IMR-90 (cell line): ENCODE results near the gene BZW2. TPM values are rescaled to one million over a fixed set of nuclear protein-coding genes. Genes with fewer than 3 reads are reported as not detected.
A peak's percentile ranks its signal among the peaks of the same experiment; 100 is the strongest.

Experiments used
- ATAC-seq: fragments of 200-7000 bp; cut with Tn5 transposase; 2 replicates; pipeline ENCODE4 v1.9.1; 2020; ENCODE audit warnings: low read depth, mild to moderate bottlenecking, moderate library complexity
- BruUV-seq: library from RNA; stranded (reverse); fragments of 400-500 nt; replicated peaks from 2 replicates; lab custom pipeline; 2021; lab: Mats Ljungman, UMichigan
- CTCF ChIA-PET: fragments of 300-600 bp; formaldehyde crosslinking; extraction: SDS; loops from one replicate; lab custom pipeline; 2021; ENCODE audit warnings: antibody characterized with exemption; lab: Yijun Ruan, JAX
- POLR2A ChIA-PET: fragments of 300-600 bp; sonication (Branson Sonifier 250); formaldehyde crosslinking; loops from one replicate; lab custom pipeline; 2022; ENCODE audit warnings: antibody characterized with exemption; ENCODE audit not compliant: unreplicated experiment; lab: Charles Lee
- DNase-seq: peaks from one replicate; pipeline ENCODE4 v3.0.0; 2013
- H2AFZ ChIP-seq: replicated peaks from 2 replicates; pipeline ENCODE3; 2013; ENCODE audit warnings: low read length, mild to moderate bottlenecking; ENCODE audit not compliant: poor library complexity
- H2AK5ac ChIP-seq: 2 replicates; pipeline ENCODE4 v1.6.1; 2013; ENCODE audit warnings: low read depth, low read length, inconsistent platforms
- H2AK9ac ChIP-seq: replicated peaks from 2 replicates; pipeline ENCODE3; 2013; ENCODE audit warnings: mild to moderate bottlenecking, low read depth, low read length, moderate library complexity; ENCODE audit not compliant: poor library complexity
- H2BK120ac ChIP-seq: 2 replicates; pipeline ENCODE4 v1.6.1; 2013; ENCODE audit warnings: low read depth, low read length, inconsistent platforms
- H2BK15ac ChIP-seq: 3 replicates; pipeline ENCODE4 v1.6.1; 2013; ENCODE audit warnings: low read depth, low read length, inconsistent platforms
- H2BK20ac ChIP-seq: 2 replicates; pipeline ENCODE4 v1.6.1; 2013; ENCODE audit warnings: low read depth, mild to moderate bottlenecking, inconsistent platforms, low read length, moderate library complexity
- H2BK5ac ChIP-seq: 2 replicates; pipeline ENCODE4 v1.6.1; 2013; ENCODE audit warnings: mild to moderate bottlenecking, low read depth, low read length, inconsistent platforms; ENCODE audit not compliant: poor library complexity, severe bottlenecking
- H3K14ac ChIP-seq: replicated peaks from 2 replicates; pipeline ENCODE4 v1.6.1; 2013; ENCODE audit warnings: low read depth, low read length, inconsistent platforms
- H3K18ac ChIP-seq: 2 replicates; pipeline ENCODE4 v1.6.1; 2013; ENCODE audit warnings: low read depth, low read length, control low read depth
- H3K23ac ChIP-seq: 2 replicates; pipeline ENCODE4 v1.6.1; 2013; ENCODE audit warnings: low read depth, low read length, inconsistent platforms
- H3K27ac ChIP-seq: 2 replicates; pipeline ENCODE4 v1.5.1; 2013; ENCODE audit warnings: mild to moderate bottlenecking, control low read depth, low read length; ENCODE audit not compliant: insufficient read depth
- H3K27me3 ChIP-seq: 2 replicates; pipeline ENCODE4 v1.6.1; 2013; ENCODE audit warnings: low read length; ENCODE audit not compliant: control insufficient read depth, insufficient read depth
- H3K36me3 ChIP-seq: 2 replicates; pipeline ENCODE4 v1.6.1; 2013; ENCODE audit warnings: low read length, mixed read lengths; ENCODE audit not compliant: control insufficient read depth, insufficient read depth
- H3K4ac ChIP-seq: 2 replicates; pipeline ENCODE4 v1.6.1; 2013; ENCODE audit warnings: low read depth, low read length, inconsistent platforms
- H3K4me1 ChIP-seq: 2 replicates; pipeline ENCODE4 v1.6.1; 2013; ENCODE audit warnings: low read length, mixed read lengths; ENCODE audit not compliant: control insufficient read depth, insufficient read depth
- H3K4me2 ChIP-seq: 2 replicates; pipeline ENCODE4 v1.6.1; 2013; ENCODE audit warnings: low read depth, mild to moderate bottlenecking, control low read depth, low read length, moderate library complexity
- H3K4me3 ChIP-seq: 2 replicates; pipeline ENCODE4 v1.5.1; 2013; ENCODE audit warnings: low read depth, mild to moderate bottlenecking, control low read depth, low read length, moderate library complexity; ENCODE audit not compliant: insufficient read depth
- H3K56ac ChIP-seq: 2 replicates; pipeline ENCODE4 v1.6.1; 2013; ENCODE audit warnings: low read length, inconsistent platforms; ENCODE audit not compliant: insufficient read depth; ENCODE audit errors: extremely low read depth
- H3K79me1 ChIP-seq, 2 experiments: 2 replicates each; pipeline ENCODE4 v1.6.1; 2013; ENCODE audit warnings: low read length in 2 of 2, inconsistent platforms in 1 of 2, low read depth in 1 of 2
- H3K9ac ChIP-seq: 2 replicates; pipeline ENCODE4 v1.6.1; 2013; ENCODE audit warnings: low read depth, low read length, control low read depth
- H3K9me1 ChIP-seq: 2 replicates; pipeline ENCODE4 v1.6.1; 2013; ENCODE audit warnings: low read length, inconsistent platforms; ENCODE audit not compliant: insufficient read depth
- H3K9me3 ChIP-seq: 2 replicates; pipeline ENCODE4 v1.6.1; 2013; ENCODE audit warnings: low read length; ENCODE audit not compliant: control insufficient read depth, insufficient read depth
- H4K20me1 ChIP-seq: 2 replicates; pipeline ENCODE4 v1.6.1; 2013; ENCODE audit warnings: low read length, inconsistent platforms; ENCODE audit not compliant: insufficient read depth
- H4K5ac ChIP-seq: 2 replicates; pipeline ENCODE4 v1.6.1; 2013; ENCODE audit warnings: mild to moderate bottlenecking, low read depth, low read length, control low read depth
- H4K8ac ChIP-seq, 2 experiments: 2 replicates each; pipeline ENCODE4 v1.6.1; 2013; ENCODE audit warnings: low read depth in 2 of 2, low read length in 2 of 2, control low read depth in 1 of 2, inconsistent platforms in 1 of 2
- H4K91ac ChIP-seq: 2 replicates; pipeline ENCODE4 v1.6.1; 2013; ENCODE audit warnings: low read depth, low read length, inconsistent platforms; ENCODE audit not compliant: insufficient read depth
- CEBPB ChIP-seq: IDR thresholded peaks from 2 replicates; pipeline ENCODE4 v1.6.1; 2012; ENCODE audit warnings: low read depth, low read length, improper control_type of control experiment
- RAD21 ChIP-seq: IDR thresholded peaks from 2 replicates; pipeline ENCODE4 v1.6.1; 2012; ENCODE audit warnings: low read length, improper control_type of control experiment
- dilution Hi-C: fragments of 300-500 bp; cut with HindIII; formaldehyde crosslinking; loops from one replicate; pipeline ENCODE4 v1.14.3; 2018; ENCODE audit warnings: low sequenced_read_pairs; ENCODE audit not compliant: unreplicated experiment
- in situ Hi-C: fragments of 300-500 bp; cut with MboI; formaldehyde crosslinking; loops from 3 replicates; pipeline ENCODE4 v1.14.3; 2019; ENCODE audit warnings: low sequenced_read_pairs, inconsistent platforms, mixed read lengths
- intact Hi-C: fragments of 100-400 bp; cut with micrococcal nuclease; formaldehyde crosslinking; loops from 2 replicates; pipeline ENCODE4 v1.10.0; 2022
- polyA plus RNA-seq, 3 experiments: library from polyadenylated mRNA; depleted of rRNA; stranded (reverse); fragments of >200 nt; gene quantifications; 2 replicates each; pipeline ENCODE4 v1.2.3, GENCODE V29; 2012; ENCODE audit warnings: low replicate concordance in 1 of 3
- total RNA-seq: library from RNA; depleted of rRNA; stranded (reverse); fragments of >200 nt; gene quantifications from 2 replicates; pipeline ENCODE4 v1.2.3, GENCODE V29; 2012

BZW2 gene
- total and polyA plus RNA-seq, 2 of the 4 experiments (the other 2 are of a cell fraction): 58.1 to 92.9 TPM

DNA sequence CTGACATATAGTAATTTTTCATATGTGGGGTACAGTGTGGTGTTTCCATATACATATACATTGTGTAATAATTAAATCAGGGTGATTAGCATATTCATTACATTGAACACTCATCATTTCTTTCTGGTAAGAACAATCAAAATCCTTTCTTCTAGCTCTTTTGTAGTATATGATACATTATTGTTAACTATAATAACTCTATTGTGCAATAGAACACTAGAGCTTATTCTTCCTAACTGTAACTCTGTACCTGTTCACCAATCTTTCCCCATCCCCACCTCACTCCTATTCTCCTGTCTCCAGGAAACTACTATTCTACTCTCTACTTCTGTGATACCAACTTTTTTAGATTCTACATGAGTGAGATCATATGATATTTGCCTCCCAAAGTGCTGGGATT, 9.4 kb downstream of the BZW2 start:
- Histone ChIP-seq H3K14ac (no peak overlapping the region), H2BK15ac (no peak overlapping the region), H2AK9ac (no peak overlapping the region), H2BK20ac (no peak overlapping the region), H3K27me3 (no peaks in the 10 kb centered on the region), H3K9me3 (no peaks in the 10 kb centered on the region), H4K8ac (no peak overlapping the region), H3K18ac (no peak overlapping the region), H3K4me3 (no peak overlapping the region), H3K79me1 (peaks cover 24 to 53% of the 10 kb centered on the region in 2 experiments), H2BK120ac (no peak overlapping the region), H3K9ac (no peak overlapping the region), H3K27ac (no peak overlapping the region), H3K9me1 (peaks cover 9% of the 10 kb centered on the region), H2BK5ac (no peak overlapping the region), H3K23ac (no peak overlapping the region), H3K36me3 (no peaks in the 10 kb centered on the region), H4K20me1 (peaks cover 8% of the 10 kb centered on the region; the same call in 1 of the 2 replicates), H3K4me1 (peaks cover 4% of the 10 kb centered on the region), H3K56ac (no peak overlapping the region), H2AFZ (no peak overlapping the region), H4K91ac (no peak overlapping the region), H4K5ac (no peak overlapping the region), H2AK5ac (no peak overlapping the region), H3K4ac (no peak overlapping the region), H3K4me2 (no peak overlapping the region)
- no TSS peak for BruUV-seq
- ChIA-PET POLR2A (no interaction called here), CTCF (no interaction called here)
- ATAC-seq (no peak), DNase-seq (no peak)
- intact Hi-C loops: no loop called here
- TF ChIP-seq CEBPB (peak; percentile 74), RAD21 (no peak)
- in situ Hi-C loops: no loop called here
- dilution Hi-C loops: no loop called here
